H9 (cell line): ENCODE data around the gene VANGL2. TPM values are rescaled to one million over a fixed set of nuclear protein-coding genes. Genes with fewer than 3 reads are reported as not detected.

Source experiments
- DNase-seq: peaks from one replicate; pipeline ENCODE4 v3.0.0-alpha.2; 2017
- H2AFZ ChIP-seq: one replicate; pipeline ENCODE4 v1.6.1; 2013; ENCODE audit warnings: mild to moderate bottlenecking, low read length, control low read depth, moderate library complexity
- H2AK5ac ChIP-seq: 2 replicates; pipeline ENCODE4 v1.6.1; 2013; ENCODE audit warnings: low read length, control low read depth, mixed read lengths; ENCODE audit not compliant: insufficient read length
- H2BK120ac ChIP-seq: one replicate; pipeline ENCODE4 v1.6.1; 2013; ENCODE audit warnings: low read depth, mild to moderate bottlenecking, low read length, control low read depth, inconsistent platforms; ENCODE audit not compliant: poor library complexity, severe bottlenecking
- H2BK12ac ChIP-seq: 2 replicates; pipeline ENCODE4 v1.6.1; 2013; ENCODE audit warnings: low read length, control low read depth, mixed read lengths, low read depth; ENCODE audit not compliant: insufficient read length
- H2BK15ac ChIP-seq: 2 replicates; pipeline ENCODE4 v1.6.1; 2013; ENCODE audit warnings: low read depth, low read length, control low read depth
- H2BK20ac ChIP-seq: one replicate; pipeline ENCODE4 v1.6.1; 2013; ENCODE audit warnings: low read depth, mild to moderate bottlenecking, low read length, control low read depth, inconsistent platforms; ENCODE audit not compliant: poor library complexity, severe bottlenecking
- H2BK5ac ChIP-seq: 2 replicates; pipeline ENCODE4 v1.6.1; 2013; ENCODE audit warnings: low read length, control low read depth, mixed read lengths; ENCODE audit not compliant: insufficient read length
- H3K14ac ChIP-seq: 2 replicates; pipeline ENCODE4 v1.6.1; 2013; ENCODE audit warnings: low read length, control low read depth; ENCODE audit not compliant: insufficient read depth
- H3K18ac ChIP-seq: 2 replicates; pipeline ENCODE4 v1.6.1; 2013; ENCODE audit warnings: low read depth, mild to moderate bottlenecking, mixed read lengths, low read length, control low read depth; ENCODE audit not compliant: insufficient read length
- H3K23ac ChIP-seq: 2 replicates; pipeline ENCODE4 v1.6.1; 2013; ENCODE audit warnings: low read length, control low read depth, mixed read lengths, low read depth; ENCODE audit not compliant: insufficient read length
- H3K23me2 ChIP-seq: 2 replicates; pipeline ENCODE4 v1.6.1; 2013; ENCODE audit warnings: low read depth, mild to moderate bottlenecking, mixed read lengths, low read length, control low read depth; ENCODE audit not compliant: insufficient read length, poor library complexity, severe bottlenecking
- H3K27ac ChIP-seq: 2 replicates; pipeline ENCODE4 v1.5.1; 2013; ENCODE audit warnings: low read length, control low read depth, mixed read lengths, low read depth; ENCODE audit not compliant: insufficient read length
- H3K27me3 ChIP-seq: 2 replicates; pipeline ENCODE4 v1.6.1; 2013; ENCODE audit warnings: low read length, control low read depth, inconsistent platforms; ENCODE audit not compliant: insufficient read depth
- H3K4ac ChIP-seq: 2 replicates; pipeline ENCODE4 v1.6.1; 2013; ENCODE audit warnings: low read depth, mild to moderate bottlenecking, control low read depth, inconsistent platforms, low read length, moderate library complexity
- H3K4me1 ChIP-seq: 2 replicates; pipeline ENCODE4 v1.6.1; 2013; ENCODE audit warnings: low read length, control low read depth, inconsistent platforms; ENCODE audit not compliant: insufficient read depth
- H3K4me2 ChIP-seq: 2 replicates; pipeline ENCODE4 v1.6.1; 2013; ENCODE audit warnings: low read length, control low read depth, mixed read lengths; ENCODE audit not compliant: insufficient read length, insufficient read depth
- H3K56ac ChIP-seq: 2 replicates; pipeline ENCODE4 v1.6.1; 2013; ENCODE audit warnings: low read depth, mild to moderate bottlenecking, mixed read lengths, low read length, control low read depth; ENCODE audit not compliant: insufficient read length
- H3K79me1 ChIP-seq: 2 replicates; pipeline ENCODE4 v1.6.1; 2013; ENCODE audit warnings: low read depth, mild to moderate bottlenecking, moderate library complexity, low read length, control low read depth, inconsistent platforms; ENCODE audit not compliant: insufficient read depth, poor library complexity, severe bottlenecking
- H3K79me2 ChIP-seq: 2 replicates; pipeline ENCODE4 v1.6.1; 2013; ENCODE audit warnings: low read length, control low read depth, inconsistent platforms; ENCODE audit not compliant: insufficient read depth
- H3K9ac ChIP-seq: 2 replicates; pipeline ENCODE4 v1.6.1; 2013; ENCODE audit warnings: low read length, control low read depth, mixed read lengths; ENCODE audit not compliant: insufficient read length; ENCODE audit errors: extremely low read depth
- H3K9me3 ChIP-seq: one replicate; pipeline ENCODE4 v1.6.1; 2013; ENCODE audit warnings: low read depth, low read length, inconsistent platforms; ENCODE audit not compliant: control insufficient read depth
- H3T11ph ChIP-seq: one replicate; pipeline ENCODE4 v1.6.1; 2013; ENCODE audit warnings: mild to moderate bottlenecking, low read length, control low read depth, inconsistent platforms
- H4K20me1 ChIP-seq: one replicate; pipeline ENCODE4 v1.6.1; 2013; ENCODE audit not compliant: control insufficient read depth, insufficient read length, insufficient read depth
- H4K5ac ChIP-seq: 2 replicates; pipeline ENCODE4 v1.6.1; 2013; ENCODE audit warnings: low read depth, mild to moderate bottlenecking, mixed read lengths, low read length, control low read depth; ENCODE audit not compliant: insufficient read length
- H4K8ac ChIP-seq: replicated peaks from 2 replicates; pipeline ENCODE4 v1.6.1; 2013; ENCODE audit warnings: low read length, control low read depth, mixed read lengths, low read depth; ENCODE audit not compliant: insufficient read length
- H4K91ac ChIP-seq: 2 replicates; pipeline ENCODE4 v1.6.1; 2013; ENCODE audit warnings: low read depth, mild to moderate bottlenecking, moderate library complexity, mixed read lengths, low read length, control low read depth; ENCODE audit not compliant: insufficient read length
- H3K27ac Mint-ChIP-seq, 3 experiments: 2 replicates in 2 of 3; 3 replicates in 1 of 3; pipeline ENCODE4 v1.8.0; 2020 to 2021; ENCODE audit warnings: mixed read lengths in 3 of 3, mild to moderate bottlenecking in 1 of 3, moderate library complexity in 1 of 3
- H3K27me3 Mint-ChIP-seq: 2 replicates; pipeline ENCODE4 v1.8.0; 2021; ENCODE audit warnings: low read depth, mild to moderate bottlenecking, moderate library complexity, mixed read lengths
- H3K36me3 Mint-ChIP-seq, 3 experiments: 2 replicates in 2 of 3; 3 replicates in 1 of 3; pipeline ENCODE4 v1.8.0; 2020 to 2021; ENCODE audit warnings: low read depth in 3 of 3, mixed read lengths in 3 of 3; ENCODE audit not compliant: insufficient read depth in 1 of 3
- H3K4me1 Mint-ChIP-seq, 2 experiments: 2 replicates each; pipeline ENCODE4 v1.8.0; 2020; ENCODE audit warnings: mixed read lengths in 2 of 2
- H3K4me3 Mint-ChIP-seq, 2 experiments: 2 replicates in 1 of 2; 3 replicates in 1 of 2; pipeline ENCODE4 v1.8.0; 2020 to 2021; ENCODE audit warnings: mild to moderate bottlenecking in 2 of 2, mixed read lengths in 2 of 2, moderate library complexity in 1 of 2
- H3K9me3 Mint-ChIP-seq, 2 experiments: 2 replicates in 1 of 2; 3 replicates in 1 of 2; pipeline ENCODE4 v1.8.0; 2020; ENCODE audit warnings: mild to moderate bottlenecking in 2 of 2, mixed read lengths in 2 of 2, moderate library complexity in 1 of 2
- CTCF ChIP-seq: fragments of 200-600 bp; sonication (generic); conservative IDR thresholded peaks from 3 replicates; pipeline ENCODE4 v1.8.0; 2021; ENCODE audit warnings: antibody characterized with exemption, mild to moderate bottlenecking
- WGBS: extraction: QIAGEN DNeasy Blood & Tissue Kit; methylation state at CpG from one replicate; pipeline ENCODE4 v1.1.7; 2013; ENCODE audit warnings: missing lambda C conversion rate, low lambda C conversion rate, mixed read lengths; ENCODE audit not compliant: insufficient read length; ENCODE audit errors: extremely low coverage; 5-methylcytosine and 5-hydroxymethylcytosine counted together
- total RNA-seq: library from RNA; stranded (reverse); gene quantifications from 2 replicates; pipeline ENCODE4 v1.2.1, GENCODE V29; 2021

The VANGL2 gene
- total RNA-seq, 1 experiment from 2014 or later: 58.5 TPM

DNA sequence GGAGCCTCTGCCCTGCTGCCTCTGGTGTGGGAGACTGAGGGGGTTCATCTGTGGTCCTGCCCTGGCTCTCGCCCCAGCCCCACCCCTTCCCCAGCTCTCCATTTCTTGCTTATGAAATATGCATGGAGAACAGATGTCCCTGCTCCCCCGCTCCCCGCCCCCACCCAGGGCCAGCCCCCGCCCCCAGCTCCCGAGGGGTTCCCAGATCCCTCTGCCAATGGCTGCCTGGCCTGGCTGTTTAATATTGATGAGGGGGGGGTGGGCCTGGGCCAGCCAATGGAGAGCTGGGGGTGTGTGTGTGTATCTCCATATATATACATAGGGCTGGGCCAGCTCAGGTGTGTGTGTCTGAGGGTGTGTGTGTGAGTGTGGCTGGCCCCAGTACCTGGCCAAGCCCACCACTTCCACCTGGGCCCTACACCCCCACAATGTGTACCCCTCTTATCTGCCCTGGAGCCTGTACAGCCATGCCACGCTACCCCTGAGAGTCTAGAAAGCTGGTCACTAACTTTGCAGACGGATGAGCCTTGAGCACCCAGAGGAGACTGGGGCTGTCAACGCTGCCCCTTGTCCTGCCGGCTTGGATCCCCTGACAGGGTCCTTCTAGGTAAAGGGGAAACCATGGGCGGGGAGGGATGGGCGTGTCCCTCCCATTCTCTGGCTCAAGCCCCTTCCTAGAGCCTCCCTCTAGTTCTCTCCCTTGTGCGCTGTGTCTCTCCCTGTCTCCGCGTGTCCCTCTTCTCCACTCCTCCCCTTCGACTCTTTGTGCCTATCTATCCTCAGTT lies 33.4 kb upstream of the VANGL2 start, which contains the start of gene NHLH1:
Gene NHLH1, plus strand, starts transcription at position 341 of the 785 bp plus-strand sequence. CDS start 3,661 bp downstream, outside the sequence.
- H3K27me3 Mint-ChIP-seq: peaks cover 4% of the 10 kb centered on the region; the same call in 1 of the 2 replicates
- H2BK12ac ChIP-seq: no peak within 1 kb of the TSS
- H3T11ph ChIP-seq: no peak within 1 kb of the TSS
- peaks cover 0 to 2% (median 0%) of the 10 kb centered on the region in 3 experiments; a peak in 1 of 7 replicates for H3K36me3 Mint-ChIP-seq
- no peaks in the 10 kb centered on the region for H3K79me2 ChIP-seq
- peak within 1 kb of the TSS; percentile 4 for H3K18ac ChIP-seq
- no peak within 1 kb of the TSS for H2BK120ac ChIP-seq
- DNase-seq: no peak
- H3K9me3 ChIP-seq: no peaks in the 10 kb centered on the region
- H3K9ac ChIP-seq: no peak within 1 kb of the TSS
- no peak for TF ChIP-seq CTCF
- H2AFZ ChIP-seq: no peak within 1 kb of the TSS
- H2BK5ac ChIP-seq: no peak within 1 kb of the TSS
- H3K4me3 Mint-ChIP-seq: no peak within 1 kb of the TSS
- no peaks in the 10 kb centered on the region for H4K20me1 ChIP-seq
- H3K4ac ChIP-seq: no peak within 1 kb of the TSS
- H2AK5ac ChIP-seq: no peak within 1 kb of the TSS
- no CpG with 5 or more reads among the region's 15 CpGs for WGBS
- H3K23ac ChIP-seq: no peak within 1 kb of the TSS
- no peak within 1 kb of the TSS for H4K8ac ChIP-seq
- H3K4me2 ChIP-seq: no peak within 1 kb of the TSS
- no peak within 1 kb of the TSS for H4K91ac ChIP-seq
- H3K9me3 Mint-ChIP-seq: no peaks in the 10 kb centered on the region
- no peaks in the 10 kb centered on the region for H3K27me3 ChIP-seq
- no peaks in the 10 kb centered on the region; the same call in 1 of the 2 replicates for H3K4me1 ChIP-seq
- H2BK20ac ChIP-seq: no peak within 1 kb of the TSS
- no peaks in the 10 kb centered on the region for H3K23me2 ChIP-seq
- no peak within 1 kb of the TSS for H3K56ac ChIP-seq
- no peak within 1 kb of the TSS; the same call in 1 of the 2 replicates for H3K14ac ChIP-seq
- H4K5ac ChIP-seq: no peak within 1 kb of the TSS
- no peak within 1 kb of the TSS for H3K27ac ChIP-seq
- H3K79me1 ChIP-seq: no peaks in the 10 kb centered on the region
- peak within 1 kb of the TSS in 2 of 3 experiments; percentile 63 to 69; a peak in 5 of 7 replicates for H3K27ac Mint-ChIP-seq
- no peak within 1 kb of the TSS for H2BK15ac ChIP-seq
- H3K4me1 Mint-ChIP-seq: peaks cover 39 to 65% of the 10 kb centered on the region in 2 experiments
